ENCODE measurements around the gene PXDN.

The PXDN gene

GRCh38 chr2:1635823-1636222, 108.5 kb downstream of the PXDN start:
- Mint-ChIP-seq H3K4me3 (no peak overlapping the region), H3K4me1 (no peaks in the 10 kb centered on the region), H3K27me3 (peaks cover 10% of the 10 kb centered on the region), H3K9me3 (no peaks in the 10 kb centered on the region), H3K36me3 (ENCODE audit: insufficient read depth) (no peaks in the 10 kb centered on the region), H3K27ac (ENCODE audit: low read depth) (no peak overlapping the region)
- DNase-seq (ENCODE audit: low spot score in 2 of 2) (no peak), ATAC-seq (replicated peaks; ENCODE audit: extremely low read depth, poor library complexity, severe bottlenecking) (no peak)

GRCh38 chr2:1634681-1635341, 109.5 kb downstream of the PXDN start:
- H3K27ac Mint-ChIP-seq (ENCODE audit: low read depth) = no peak overlapping the region
- peaks cover 10% of the 10 kb centered on the region for H3K27me3 Mint-ChIP-seq
- ATAC-seq (replicated peaks; ENCODE audit: extremely low read depth, poor library complexity, severe bottlenecking) = no peak
- no peak for DNase-seq (ENCODE audit: low spot score in 2 of 2)
- no peak overlapping the region for H3K4me3 Mint-ChIP-seq
- no peaks in the 10 kb centered on the region for H3K36me3 Mint-ChIP-seq (ENCODE audit: insufficient read depth)
- H3K9me3 Mint-ChIP-seq = no peaks in the 10 kb centered on the region
- no peaks in the 10 kb centered on the region for H3K4me1 Mint-ChIP-seq

GRCh38 chr2:1633936-1634587, 110.3 kb downstream of the PXDN start:
- Mint-ChIP-seq H3K4me3 (no peak overlapping the region), H3K9me3 (no peaks in the 10 kb centered on the region), H3K4me1 (no peaks in the 10 kb centered on the region), H3K36me3 (ENCODE audit: insufficient read depth) (no peaks in the 10 kb centered on the region), H3K27me3 (peaks cover 10% of the 10 kb centered on the region), H3K27ac (ENCODE audit: low read depth) (no peak overlapping the region)
- ATAC-seq (replicated peaks; ENCODE audit: extremely low read depth, poor library complexity, severe bottlenecking) (no peak), DNase-seq (ENCODE audit: low spot score in 2 of 2) (no peak)

GRCh38 chr2:1633092-1633671, 111.1 kb downstream of the PXDN start:
- Mint-ChIP-seq H3K27ac (ENCODE audit: low read depth) (no peak overlapping the region), H3K4me3 (no peak overlapping the region), H3K9me3 (no peaks in the 10 kb centered on the region), H3K27me3 (peaks cover 10% of the 10 kb centered on the region), H3K36me3 (ENCODE audit: insufficient read depth) (no peaks in the 10 kb centered on the region), H3K4me1 (no peaks in the 10 kb centered on the region)
- DNase-seq (ENCODE audit: low spot score in 2 of 2) (no peak), ATAC-seq (replicated peaks; ENCODE audit: extremely low read depth, poor library complexity, severe bottlenecking) (no peak)

GRCh38 chr2:1632510-1632909, 111.8 kb downstream of the PXDN start:
- no peak overlapping the region for H3K4me3 Mint-ChIP-seq
- H3K27me3 Mint-ChIP-seq = peaks cover 8% of the 10 kb centered on the region
- no peaks in the 10 kb centered on the region for H3K9me3 Mint-ChIP-seq
- DNase-seq (ENCODE audit: low spot score in 2 of 2) (no peak), ATAC-seq (replicated peaks; ENCODE audit: extremely low read depth, poor library complexity, severe bottlenecking) (no peak)
- H3K36me3 Mint-ChIP-seq (ENCODE audit: insufficient read depth) = no peaks in the 10 kb centered on the region
- H3K27ac Mint-ChIP-seq (ENCODE audit: low read depth) = no peak overlapping the region
- no peaks in the 10 kb centered on the region for H3K4me1 Mint-ChIP-seq

- no peaks in the 10 kb centered on the region for H3K9me3 Mint-ChIP-seq
- no peak for DNase-seq (ENCODE audit: low spot score in 2 of 2)
- ATAC-seq (replicated peaks; ENCODE audit: extremely low read depth, poor library complexity, severe bottlenecking) = no peak
- H3K4me3 Mint-ChIP-seq = no peak overlapping the region
- H3K4me1 Mint-ChIP-seq = no peaks in the 10 kb centered on the region
- peaks cover 3% of the 10 kb centered on the region for H3K27me3 Mint-ChIP-seq
- no peak overlapping the region for H3K27ac Mint-ChIP-seq (ENCODE audit: low read depth)
- no peaks in the 10 kb centered on the region for H3K36me3 Mint-ChIP-seq (ENCODE audit: insufficient read depth)
Measured at GRCh38 chr2:1632002-1632348, 112.3 kb downstream of the PXDN start.

GRCh38 chr2:1631292-1632001, 112.9 kb downstream of the PXDN start:
- ATAC-seq (replicated peaks; ENCODE audit: extremely low read depth, poor library complexity, severe bottlenecking) (no peak), DNase-seq (ENCODE audit: low spot score in 2 of 2) (no peak)
- Mint-ChIP-seq H3K4me1 (no peaks in the 10 kb centered on the region), H3K27me3 (no peaks in the 10 kb centered on the region), H3K9me3 (no peaks in the 10 kb centered on the region), H3K27ac (ENCODE audit: low read depth) (no peak overlapping the region), H3K4me3 (no peak overlapping the region), H3K36me3 (ENCODE audit: insufficient read depth) (no peaks in the 10 kb centered on the region)

- Mint-ChIP-seq H3K4me3 (no peak overlapping the region), H3K9me3 (no peaks in the 10 kb centered on the region), H3K4me1 (no peaks in the 10 kb centered on the region), H3K27ac (ENCODE audit: low read depth) (no peak overlapping the region), H3K27me3 (no peaks in the 10 kb centered on the region), H3K36me3 (ENCODE audit: insufficient read depth) (no peaks in the 10 kb centered on the region)
- no peak for ATAC-seq (replicated peaks; ENCODE audit: extremely low read depth, poor library complexity, severe bottlenecking)
- DNase-seq (ENCODE audit: low spot score in 2 of 2) = no peak
Measured at GRCh38 chr2:1628893-1629292, 115.4 kb downstream of the PXDN start.

GRCh38 chr2:1627628-1628381, 116.5 kb downstream of the PXDN start:
- Mint-ChIP-seq H3K27me3 (no peaks in the 10 kb centered on the region), H3K4me3 (no peak overlapping the region), H3K27ac (ENCODE audit: low read depth) (no peak overlapping the region), H3K9me3 (peaks cover 6% of the 10 kb centered on the region), H3K36me3 (ENCODE audit: insufficient read depth) (no peaks in the 10 kb centered on the region), H3K4me1 (no peaks in the 10 kb centered on the region)
- ATAC-seq (replicated peaks; ENCODE audit: extremely low read depth, poor library complexity, severe bottlenecking) (no peak), DNase-seq (ENCODE audit: low spot score in 2 of 2) (no peak)

GRCh38 chr2:1626271-1626681, 118.0 kb downstream of the PXDN start:
- Mint-ChIP-seq H3K9me3 (peaks cover 6% of the 10 kb centered on the region), H3K4me3 (no peak overlapping the region), H3K36me3 (ENCODE audit: insufficient read depth) (no peaks in the 10 kb centered on the region), H3K4me1 (no peaks in the 10 kb centered on the region), H3K27me3 (no peaks in the 10 kb centered on the region), H3K27ac (ENCODE audit: low read depth) (no peak overlapping the region)
- ATAC-seq (replicated peaks; ENCODE audit: extremely low read depth, poor library complexity, severe bottlenecking) (no peak), DNase-seq (ENCODE audit: low spot score in 2 of 2) (no peak)

- ATAC-seq (replicated peaks; ENCODE audit: extremely low read depth, poor library complexity, severe bottlenecking) (no peak), DNase-seq (ENCODE audit: low spot score in 2 of 2) (no peak)
- H3K36me3 Mint-ChIP-seq (ENCODE audit: insufficient read depth) = no peaks in the 10 kb centered on the region
- no peaks in the 10 kb centered on the region for H3K27me3 Mint-ChIP-seq
- no peak overlapping the region for H3K27ac Mint-ChIP-seq (ENCODE audit: low read depth)
- H3K9me3 Mint-ChIP-seq = peaks cover 11% of the 10 kb centered on the region
- no peaks in the 10 kb centered on the region for H3K4me1 Mint-ChIP-seq
- H3K4me3 Mint-ChIP-seq = no peak overlapping the region
Measured at GRCh38 chr2:1625281-1626001, 118.9 kb downstream of the PXDN start.

- no peaks in the 10 kb centered on the region for H3K36me3 Mint-ChIP-seq (ENCODE audit: insufficient read depth)
- no peaks in the 10 kb centered on the region for H3K4me1 Mint-ChIP-seq
- no peak for ATAC-seq (replicated peaks; ENCODE audit: extremely low read depth, poor library complexity, severe bottlenecking)
- no peak for DNase-seq (ENCODE audit: low spot score in 2 of 2)
- no peaks in the 10 kb centered on the region for H3K27me3 Mint-ChIP-seq
- peaks cover 11% of the 10 kb centered on the region for H3K9me3 Mint-ChIP-seq
- H3K27ac Mint-ChIP-seq (ENCODE audit: low read depth) = no peak overlapping the region
- H3K4me3 Mint-ChIP-seq = no peak overlapping the region
Measured at GRCh38 chr2:1623906-1624445, 120.3 kb downstream of the PXDN start.

Data from central memory CD8-positive, alpha-beta T cell (primary cell).